ENCODE measurements around the gene BORCS6. TPM values are rescaled to one million over a fixed set of nuclear protein-coding genes. Genes with fewer than 3 reads are reported as not detected.

The BORCS6 gene
- total RNA-seq, 1 donor, result 9.4 TPM

DNA sequence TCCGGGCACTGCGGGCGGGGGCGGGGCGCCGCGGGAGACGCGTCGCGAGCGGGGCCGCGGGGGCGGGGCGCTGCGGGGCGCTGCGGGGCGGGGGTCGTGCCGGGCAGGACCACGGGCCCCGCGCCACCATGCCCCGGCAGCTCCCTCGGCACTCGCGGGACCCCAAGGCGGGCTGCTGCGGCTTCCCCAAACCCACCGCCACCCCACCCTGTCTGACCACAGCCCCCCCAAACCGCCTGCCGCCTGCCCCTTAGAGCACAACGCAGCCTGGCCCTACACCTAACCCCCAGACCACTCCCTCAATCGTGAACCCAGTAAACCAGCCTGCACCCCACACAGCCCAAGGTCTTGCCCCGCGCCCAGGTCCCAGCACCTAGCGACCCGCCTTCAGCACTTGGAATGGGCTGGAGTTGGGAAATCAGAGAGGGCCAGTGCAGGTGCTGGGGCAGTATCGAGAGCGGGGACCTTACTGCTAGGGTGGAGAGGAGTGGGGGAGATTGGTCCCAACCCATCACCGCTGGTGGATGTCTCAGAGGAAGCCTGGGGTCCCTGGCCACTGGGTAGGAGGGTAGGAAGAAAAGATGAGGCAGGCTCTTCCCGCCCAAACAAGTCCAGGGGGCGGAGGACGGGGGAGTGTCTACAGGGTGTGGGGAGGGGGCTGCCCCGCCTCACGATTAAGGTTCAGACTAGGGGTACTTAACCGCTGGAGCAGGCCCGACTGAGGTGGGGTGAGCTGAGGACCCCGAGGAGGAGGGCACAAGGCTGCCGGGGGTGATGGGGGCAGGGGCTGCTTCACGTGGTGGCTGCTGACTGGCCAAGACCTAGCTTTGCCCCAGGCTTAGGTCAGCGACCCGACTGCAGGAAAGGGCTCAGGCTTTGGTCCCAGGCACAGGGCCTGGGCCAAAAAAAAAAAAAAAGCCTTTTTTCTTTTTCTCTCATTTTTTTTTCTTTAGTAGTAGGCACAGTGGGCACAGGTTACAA lies 26.7 kb downstream of the BORCS6 start:
- Histone ChIP-seq H3K36me3 (ENCODE audit: insufficient read depth, low read length) (peaks cover 19% of the 10 kb centered on the region), H3K9me3 (ENCODE audit: low read depth, low read length) (no peaks in the 10 kb centered on the region), H3K27ac (ENCODE audit: low read depth, low read length) (peak overlapping the region; percentile 89), H3K4me1 (ENCODE audit: insufficient read depth, low read length) (peaks cover 36% of the 10 kb centered on the region), H3K79me2 (ENCODE audit: insufficient read depth, low read length) (peaks cover 34% of the 10 kb centered on the region), H4K20me1 (ENCODE audit: insufficient read depth, low read length) (peaks cover 14% of the 10 kb centered on the region), H3K27me3 (ENCODE audit: insufficient read depth, low read length) (no peaks in the 10 kb centered on the region), H2AFZ (ENCODE audit: low read length) (peak overlapping the region; percentile 86), H3K4me2 (ENCODE audit: insufficient read depth, low read length) (peak overlapping the region; percentile 90), H3K4me3 (ENCODE audit: insufficient read depth, low read length) (peak overlapping the region; percentile 100)
- TF ChIP-seq, protein P1, sequence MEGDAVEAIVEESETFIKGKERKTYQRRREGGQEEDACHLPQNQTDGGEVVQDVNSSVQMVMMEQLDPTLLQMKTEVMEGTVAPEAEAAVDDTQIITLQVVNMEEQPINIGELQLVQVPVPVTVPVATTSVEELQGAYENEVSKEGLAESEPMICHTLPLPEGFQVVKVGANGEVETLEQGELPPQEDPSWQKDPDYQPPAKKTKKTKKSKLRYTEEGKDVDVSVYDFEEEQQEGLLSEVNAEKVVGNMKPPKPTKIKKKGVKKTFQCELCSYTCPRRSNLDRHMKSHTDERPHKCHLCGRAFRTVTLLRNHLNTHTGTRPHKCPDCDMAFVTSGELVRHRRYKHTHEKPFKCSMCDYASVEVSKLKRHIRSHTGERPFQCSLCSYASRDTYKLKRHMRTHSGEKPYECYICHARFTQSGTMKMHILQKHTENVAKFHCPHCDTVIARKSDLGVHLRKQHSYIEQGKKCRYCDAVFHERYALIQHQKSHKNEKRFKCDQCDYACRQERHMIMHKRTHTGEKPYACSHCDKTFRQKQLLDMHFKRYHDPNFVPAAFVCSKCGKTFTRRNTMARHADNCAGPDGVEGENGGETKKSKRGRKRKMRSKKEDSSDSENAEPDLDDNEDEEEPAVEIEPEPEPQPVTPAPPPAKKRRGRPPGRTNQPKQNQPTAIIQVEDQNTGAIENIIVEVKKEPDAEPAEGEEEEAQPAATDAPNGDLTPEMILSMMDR (IDR thresholded peaks at IDR 0.05; ENCODE audit: extremely low read depth, low read depth, low read length), result no peak
- peak; percentile 85 for DNase-seq (ENCODE audit: insufficient read length, low spot score, missing footprints)

DNA sequence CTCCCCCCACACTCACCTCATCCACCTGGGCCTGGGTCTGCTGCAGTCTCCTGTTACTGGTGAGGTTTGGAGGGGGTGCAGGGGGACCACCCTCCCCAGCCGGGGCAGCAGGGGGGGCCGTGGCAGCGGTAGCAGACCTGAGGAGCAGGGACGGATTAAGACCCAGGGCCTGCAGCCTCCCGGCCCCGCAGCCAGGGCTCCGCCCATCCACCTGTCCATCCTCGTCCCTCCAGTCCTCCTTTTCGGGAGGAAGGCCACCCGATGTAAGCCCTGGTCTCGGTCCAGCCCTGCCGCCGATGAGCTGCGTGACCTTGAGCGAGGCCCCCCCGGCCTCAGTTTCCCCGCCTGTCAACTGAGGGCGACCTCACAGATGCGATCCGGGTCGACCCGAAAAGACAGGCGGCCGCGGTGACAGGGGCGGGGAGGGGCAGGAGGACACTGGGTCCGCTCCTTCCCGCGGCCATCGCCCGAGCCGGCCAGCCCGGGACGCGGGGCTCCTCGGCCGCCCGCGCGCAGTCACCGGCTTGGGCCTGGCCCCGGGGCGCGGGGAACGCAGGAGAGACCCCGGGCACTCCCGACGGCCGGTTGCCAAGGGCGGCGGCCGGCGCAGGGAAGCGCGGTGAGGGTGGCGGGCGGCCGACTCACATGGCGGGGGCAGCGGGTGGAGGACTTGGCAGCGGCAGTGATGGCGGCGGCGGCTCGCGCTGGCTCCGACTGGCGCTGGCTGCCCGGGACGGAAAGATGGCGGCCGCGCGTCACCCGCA lies 27.6 kb downstream of the BORCS6 start, which contains the start of gene VAMP2:
VAMP2 (minus strand) TSS at position 716 of the 764 bp plus-strand sequence; CDS start at position 647, 69 bp downstream.
- Histone ChIP-seq H3K79me2 (ENCODE audit: insufficient read depth, low read length) (peaks cover 34% of the 10 kb centered on the region), H3K9me3 (ENCODE audit: low read depth, low read length) (no peaks in the 10 kb centered on the region)

DNA sequence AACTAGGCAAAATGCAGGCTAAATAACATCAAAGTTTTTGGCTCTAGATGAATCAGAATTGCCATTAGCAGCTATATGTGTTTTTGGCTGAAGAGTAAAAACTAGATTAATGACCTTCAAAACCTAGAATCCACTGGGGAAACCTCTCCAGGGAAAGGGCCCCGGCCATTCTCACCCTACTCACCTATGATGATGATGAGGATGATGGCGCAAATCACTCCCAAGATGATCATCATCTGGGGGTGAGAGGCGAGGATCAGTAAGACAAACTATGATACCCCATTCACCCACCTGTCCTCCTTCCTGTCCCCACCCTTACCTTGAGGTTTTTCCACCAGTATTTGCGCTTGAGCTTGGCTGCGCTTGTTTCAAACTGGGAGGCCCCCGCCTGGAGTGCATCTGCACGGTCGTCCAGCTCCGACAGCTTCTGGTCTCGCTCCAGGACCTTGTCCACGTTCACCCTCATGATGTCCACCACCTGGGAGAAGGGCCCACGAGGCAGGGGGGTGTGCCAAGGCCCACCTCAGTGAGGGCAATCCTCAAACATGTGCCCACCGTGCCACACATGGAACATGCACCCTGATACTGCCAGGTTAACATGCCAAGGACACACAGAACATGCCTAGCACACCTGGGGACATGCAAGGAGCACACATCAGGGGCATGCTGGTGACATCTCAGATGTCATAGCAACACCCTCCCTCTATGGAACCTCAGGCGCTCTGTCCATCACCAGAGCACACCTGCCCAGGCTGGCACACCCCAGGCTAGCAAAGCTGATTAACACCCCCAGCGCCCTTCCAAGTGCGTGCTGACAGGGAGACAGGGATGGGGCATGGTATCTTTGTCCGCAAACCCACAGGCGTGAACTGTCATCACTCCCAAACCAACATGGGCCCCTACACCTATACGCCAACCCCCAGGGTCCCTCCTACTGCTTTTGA lies 28.4 kb downstream of the BORCS6 start:
- TF ChIP-seq, protein P1 (IDR thresholded peaks at IDR 0.05; ENCODE audit: extremely low read depth, low read depth, low read length), result no peak
- no peak overlapping the region for H2AFZ ChIP-seq (ENCODE audit: low read length)
- peak overlapping the region; percentile 96 for H3K27ac ChIP-seq (ENCODE audit: low read depth, low read length)
- no peaks in the 10 kb centered on the region for H3K27me3 ChIP-seq (ENCODE audit: insufficient read depth, low read length)
- H3K79me2 ChIP-seq (ENCODE audit: insufficient read depth, low read length), result peaks cover 34% of the 10 kb centered on the region
- H3K4me1 ChIP-seq (ENCODE audit: insufficient read depth, low read length), result peaks cover 41% of the 10 kb centered on the region
- peak overlapping the region; percentile 100 for H3K4me3 ChIP-seq (ENCODE audit: insufficient read depth, low read length)
- H3K36me3 ChIP-seq (ENCODE audit: insufficient read depth, low read length), result peaks cover 19% of the 10 kb centered on the region
- peak; percentile 59 for DNase-seq (ENCODE audit: insufficient read length, low spot score, missing footprints)
- H4K20me1 ChIP-seq (ENCODE audit: insufficient read depth, low read length), result peaks cover 14% of the 10 kb centered on the region
- H3K9me3 ChIP-seq (ENCODE audit: low read depth, low read length), result no peaks in the 10 kb centered on the region
- peak overlapping the region; percentile 91 for H3K4me2 ChIP-seq (ENCODE audit: insufficient read depth, low read length)

More for the DNA sequence above, 27.6 kb downstream of the BORCS6 start, which contains the start of gene VAMP2:
- Histone ChIP-seq H4K20me1 (ENCODE audit: insufficient read depth, low read length) (peaks cover 14% of the 10 kb centered on the region), H3K36me3 (ENCODE audit: insufficient read depth, low read length) (peaks cover 19% of the 10 kb centered on the region), H3K27me3 (ENCODE audit: insufficient read depth, low read length) (no peaks in the 10 kb centered on the region), H3K4me1 (ENCODE audit: insufficient read depth, low read length) (peaks cover 36% of the 10 kb centered on the region), H3K4me2 (ENCODE audit: insufficient read depth, low read length) (peak within 1 kb of the TSS; percentile 91), H2AFZ (ENCODE audit: low read length) (peak within 1 kb of the TSS; percentile 86), H3K27ac (ENCODE audit: low read depth, low read length) (peak within 1 kb of the TSS; percentile 96), H3K4me3 (ENCODE audit: insufficient read depth, low read length) (peak within 1 kb of the TSS; percentile 100)
- peak; percentile 96 for DNase-seq (ENCODE audit: insufficient read length, low spot score, missing footprints)
- TF ChIP-seq, protein P1 (IDR thresholded peaks at IDR 0.05; ENCODE audit: extremely low read depth, low read depth, low read length), result no peak
